GM10847 (cell line): ENCODE results near the gene KIF5A.

Source experiments
- POLR2A ChIP-seq: IDR thresholded peaks from 2 replicates; pipeline ENCODE4 v1.6.1; 2011; ENCODE audit not compliant: insufficient read length; ENCODE audit errors: extremely low read depth

KIF5A gene

DNA sequence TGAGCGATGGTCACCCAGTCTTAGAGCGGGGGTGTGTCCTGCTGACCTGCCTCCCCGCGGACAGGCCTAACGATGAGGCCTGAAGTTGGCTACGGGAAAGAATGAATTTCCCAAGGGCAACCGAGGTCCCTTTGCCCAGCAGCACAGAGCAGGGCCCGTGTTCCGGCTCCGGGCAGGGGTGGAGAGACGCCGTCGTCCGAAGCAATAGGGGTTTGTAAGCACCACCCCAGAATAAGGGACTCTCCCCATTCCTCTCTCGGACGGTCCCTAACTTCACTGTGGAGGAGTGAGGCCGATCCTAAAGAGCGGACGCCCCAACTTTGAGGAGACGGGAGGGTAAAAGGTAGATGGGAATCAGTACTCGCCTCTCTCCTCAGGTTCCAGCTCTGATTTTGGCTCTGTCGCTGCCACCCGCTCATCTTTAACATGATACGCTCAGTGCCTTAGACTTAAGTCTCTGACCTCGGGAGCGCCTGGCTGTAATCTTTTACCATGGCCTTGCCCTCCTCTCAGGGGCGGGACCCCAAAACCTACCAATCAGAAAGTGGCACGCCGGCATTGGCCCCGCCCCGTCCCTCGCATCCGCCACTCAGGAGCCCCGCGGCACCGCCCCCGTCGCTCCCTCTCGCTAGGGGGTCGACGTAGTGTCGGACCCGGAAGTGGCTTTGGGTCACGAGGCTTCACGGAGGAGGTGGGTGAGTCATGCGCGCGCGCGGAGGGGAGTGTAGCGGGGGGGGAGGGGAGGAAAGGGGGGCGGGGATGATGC, 29.6 kb upstream of the KIF5A start, which contains the start of gene DDIT3:
DDIT3 (minus strand) TSS at position 462 of the 766 bp plus-strand sequence. CDS start 3,108 bp downstream, outside the sequence.
- peak; percentile 98 for TF ChIP-seq POLR2A

DNA sequence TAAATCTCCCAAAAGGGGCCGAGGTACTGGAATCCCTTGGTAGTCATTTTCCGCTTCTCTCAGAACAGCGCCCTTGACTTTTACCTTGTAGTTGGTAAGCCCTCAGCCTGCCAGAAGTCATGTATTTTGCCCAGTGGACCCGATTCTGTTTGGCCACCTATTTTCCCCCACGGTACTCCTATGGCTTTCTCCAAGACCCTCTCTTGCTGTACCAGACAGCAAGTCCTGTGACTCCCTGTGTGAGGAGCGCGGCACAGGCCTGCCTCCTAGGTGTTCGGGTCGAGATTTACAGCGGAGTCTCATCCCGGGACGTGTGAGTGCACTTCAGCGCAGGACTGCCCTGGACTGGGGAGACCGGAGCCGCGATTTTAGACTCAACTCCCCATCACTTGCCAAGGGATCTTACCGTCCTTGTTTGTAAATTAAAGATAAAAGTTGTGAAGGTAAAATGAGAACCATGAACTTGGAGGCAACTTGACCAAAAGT, 28.3 kb upstream of the KIF5A start:
- no peak for TF ChIP-seq POLR2A

DNA sequence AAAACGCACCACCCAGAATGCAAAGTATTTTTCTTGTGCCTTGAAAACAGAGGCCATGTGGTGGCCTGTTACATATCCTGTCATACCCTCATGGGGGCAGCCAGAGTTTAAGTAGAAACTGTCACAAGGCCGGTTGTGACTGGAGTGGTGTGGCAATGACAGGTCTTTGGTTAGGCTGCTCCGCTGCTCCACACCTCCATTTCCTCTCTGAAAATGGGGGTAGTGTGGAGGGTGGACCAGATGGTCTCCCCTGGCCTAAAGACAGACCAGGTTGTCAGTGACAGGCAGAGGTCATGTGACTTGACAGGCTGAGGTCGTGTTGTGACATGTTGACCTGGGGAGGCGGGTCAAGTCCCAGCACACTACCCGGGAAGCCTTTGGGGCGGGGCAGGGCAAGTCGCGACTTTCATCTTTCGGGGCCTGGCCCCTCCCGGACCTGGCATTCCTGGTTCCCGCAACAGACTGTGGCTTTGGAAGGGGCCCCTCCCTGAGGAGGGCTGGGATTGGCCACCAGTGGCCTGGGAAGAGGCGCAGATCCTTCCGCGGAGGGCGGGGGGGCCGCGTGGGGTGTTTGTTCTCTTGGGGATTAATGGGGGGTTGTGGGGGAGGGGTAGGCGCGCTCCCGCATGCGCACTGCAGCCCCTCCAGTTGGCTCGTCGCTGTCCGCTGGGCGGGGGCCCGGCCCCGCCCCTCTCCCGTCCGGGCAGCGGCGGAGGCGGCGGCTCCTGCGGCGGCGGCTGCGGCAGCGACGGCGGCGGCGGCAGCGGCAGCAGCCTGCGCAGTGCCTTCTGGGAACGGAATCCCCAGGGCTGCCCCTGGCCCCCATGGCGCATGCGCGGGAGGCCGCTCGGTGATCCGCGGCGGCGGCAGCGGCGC, 27.6 kb upstream of the KIF5A start, which contains the start of gene MBD6:
MBD6 (plus strand) TSS at position 814 of the 876 bp plus-strand sequence. CDS start 1,480 bp downstream, outside the sequence.
- peak; percentile 31 for TF ChIP-seq POLR2A

DNA sequence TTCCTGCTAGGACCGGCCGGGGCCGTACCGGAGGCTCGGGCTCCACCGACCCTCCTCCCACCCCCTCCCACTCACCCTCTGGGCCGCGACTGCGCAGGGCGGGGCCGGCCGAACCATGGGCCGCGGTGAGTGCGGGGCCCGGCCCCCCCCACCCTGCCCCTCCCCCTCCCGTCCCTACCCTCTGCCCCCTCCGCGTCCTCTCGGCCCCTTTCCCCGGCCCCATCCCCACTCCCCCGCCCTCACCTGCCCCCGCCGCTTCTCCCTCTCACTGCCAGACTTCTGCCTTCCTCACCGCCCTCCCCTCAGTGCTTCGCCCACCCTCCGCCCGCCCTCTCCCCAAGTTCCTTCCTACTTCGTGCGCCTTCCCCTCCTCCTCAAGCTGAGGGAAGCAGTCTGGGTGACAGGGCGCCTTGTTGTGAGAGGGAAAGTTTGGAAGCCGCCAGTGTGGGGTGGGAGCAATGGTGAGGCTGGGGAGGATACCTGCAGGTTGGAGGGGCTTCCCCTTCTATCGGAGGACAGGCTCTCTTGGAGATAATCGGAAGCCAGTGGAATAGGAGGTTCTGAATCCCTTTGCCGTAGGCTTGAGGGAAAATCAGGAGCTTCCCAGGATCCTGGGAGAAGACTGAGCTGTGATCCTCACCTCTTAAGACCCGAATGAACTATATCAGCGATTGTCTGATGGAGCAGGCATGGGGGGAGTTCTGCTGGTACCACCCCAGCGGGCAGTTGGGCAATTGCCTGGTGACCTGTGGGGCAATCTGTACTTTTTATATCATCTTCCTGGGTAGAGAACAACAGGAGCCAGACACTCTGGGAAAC, 26.7 kb upstream of the KIF5A start:
- TF ChIP-seq POLR2A = no peak

DNA sequence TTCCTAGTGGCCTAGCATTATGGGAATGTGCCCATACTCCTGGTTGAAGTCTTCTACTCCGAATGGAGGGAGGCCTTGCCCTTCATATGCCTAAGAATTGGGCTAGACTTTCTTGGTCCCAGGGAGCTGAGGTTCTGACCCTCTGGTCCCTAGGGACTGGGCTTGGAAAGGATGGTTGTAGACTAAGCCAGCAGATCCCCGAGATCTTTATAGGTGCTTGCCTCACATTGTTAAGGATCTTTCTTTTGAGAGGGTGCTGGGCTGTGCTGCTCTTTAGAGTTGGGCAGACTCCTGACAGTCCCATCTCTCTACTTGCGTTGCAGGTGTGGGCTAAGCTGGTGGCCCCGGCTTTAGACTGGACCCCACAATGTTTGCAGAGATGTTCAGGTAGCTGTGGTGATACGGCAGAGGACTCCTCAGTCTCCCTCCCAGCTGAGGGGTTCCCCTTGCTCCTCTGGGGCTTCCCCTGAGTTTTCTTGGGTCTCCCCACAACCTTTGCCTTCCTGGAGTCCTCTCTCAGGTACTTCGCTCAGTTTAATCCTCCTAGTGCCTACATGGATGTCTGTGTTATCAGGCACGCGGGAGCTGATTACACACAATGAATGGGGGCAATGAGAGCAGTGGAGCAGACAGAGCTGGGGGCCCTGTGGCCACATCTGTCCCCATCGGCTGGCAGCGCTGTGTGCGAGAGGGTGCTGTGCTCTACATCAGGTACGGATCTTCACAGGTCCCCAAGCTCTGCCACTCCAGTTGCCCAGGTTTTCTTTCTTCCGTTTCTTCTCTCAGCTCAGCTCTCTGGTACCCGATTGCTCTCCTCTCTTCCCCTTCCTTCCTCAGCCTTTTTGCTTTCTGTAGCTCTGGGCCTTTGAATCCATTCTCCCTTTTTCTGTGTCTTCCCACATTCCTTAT, 25.9 kb upstream of the KIF5A start:
- no peak for TF ChIP-seq POLR2A

DNA sequence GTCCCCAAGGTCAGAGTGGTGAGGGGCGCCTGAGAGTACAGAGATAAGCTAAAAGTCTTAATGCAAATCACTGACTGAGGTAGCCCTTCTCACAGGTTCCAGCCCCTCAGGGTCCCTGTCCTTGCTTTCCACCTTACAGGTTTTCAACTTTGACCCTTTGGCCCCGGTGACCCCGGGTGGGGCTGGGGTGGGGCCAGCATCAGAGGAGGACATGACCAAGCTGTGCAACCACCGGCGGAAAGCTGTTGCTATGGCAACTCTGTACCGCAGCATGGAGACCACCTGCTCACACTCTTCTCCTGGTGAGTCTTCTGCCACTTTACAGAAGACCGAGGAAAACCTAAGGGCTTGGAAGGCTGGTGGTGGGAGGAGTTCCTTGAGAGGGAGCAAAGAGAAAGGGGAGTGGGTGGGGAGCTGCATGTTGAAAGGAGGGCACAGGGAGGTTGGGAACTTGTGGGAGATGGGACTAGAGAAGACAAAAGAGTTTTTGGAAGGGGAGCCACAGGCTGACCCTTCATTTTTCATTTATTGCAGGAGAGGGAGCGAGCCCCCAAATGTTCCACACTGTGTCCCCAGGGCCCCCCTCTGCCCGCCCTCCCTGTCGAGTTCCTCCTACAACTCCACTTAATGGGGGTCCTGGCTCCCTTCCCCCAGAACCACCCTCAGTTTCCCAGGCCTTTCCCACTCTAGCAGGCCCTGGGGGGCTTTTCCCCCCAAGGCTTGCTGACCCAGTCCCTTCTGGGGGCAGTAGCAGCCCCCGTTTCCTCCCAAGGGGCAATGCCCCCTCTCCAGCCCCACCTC, 24.8 kb upstream of the KIF5A start:
- TF ChIP-seq POLR2A = no peak

DNA sequence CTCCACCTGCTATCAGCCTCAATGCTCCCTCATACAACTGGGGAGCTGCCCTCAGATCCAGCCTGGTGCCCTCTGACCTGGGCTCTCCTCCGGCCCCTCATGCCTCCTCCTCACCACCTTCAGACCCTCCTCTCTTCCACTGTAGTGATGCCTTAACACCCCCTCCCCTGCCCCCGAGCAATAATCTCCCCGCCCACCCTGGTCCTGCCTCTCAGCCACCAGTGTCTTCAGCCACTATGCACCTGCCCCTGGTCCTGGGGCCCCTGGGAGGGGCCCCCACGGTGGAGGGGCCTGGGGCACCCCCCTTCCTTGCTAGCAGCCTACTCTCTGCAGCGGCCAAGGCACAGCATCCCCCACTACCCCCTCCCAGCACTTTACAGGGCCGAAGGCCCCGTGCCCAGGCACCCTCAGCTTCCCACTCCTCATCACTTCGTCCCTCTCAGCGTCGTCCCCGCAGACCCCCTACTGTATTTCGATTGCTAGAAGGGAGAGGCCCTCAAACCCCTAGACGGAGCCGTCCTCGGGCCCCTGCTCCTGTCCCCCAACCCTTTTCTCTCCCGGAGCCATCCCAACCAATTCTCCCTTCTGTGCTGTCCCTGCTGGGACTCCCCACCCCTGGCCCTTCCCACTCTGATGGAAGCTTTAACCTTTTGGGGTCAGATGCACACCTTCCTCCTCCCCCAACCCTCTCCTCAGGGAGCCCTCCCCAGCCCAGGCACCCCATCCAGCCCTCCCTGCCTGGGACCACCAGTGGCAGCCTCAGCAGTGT, 24.0 kb upstream of the KIF5A start:
- no peak for TF ChIP-seq POLR2A

DNA sequence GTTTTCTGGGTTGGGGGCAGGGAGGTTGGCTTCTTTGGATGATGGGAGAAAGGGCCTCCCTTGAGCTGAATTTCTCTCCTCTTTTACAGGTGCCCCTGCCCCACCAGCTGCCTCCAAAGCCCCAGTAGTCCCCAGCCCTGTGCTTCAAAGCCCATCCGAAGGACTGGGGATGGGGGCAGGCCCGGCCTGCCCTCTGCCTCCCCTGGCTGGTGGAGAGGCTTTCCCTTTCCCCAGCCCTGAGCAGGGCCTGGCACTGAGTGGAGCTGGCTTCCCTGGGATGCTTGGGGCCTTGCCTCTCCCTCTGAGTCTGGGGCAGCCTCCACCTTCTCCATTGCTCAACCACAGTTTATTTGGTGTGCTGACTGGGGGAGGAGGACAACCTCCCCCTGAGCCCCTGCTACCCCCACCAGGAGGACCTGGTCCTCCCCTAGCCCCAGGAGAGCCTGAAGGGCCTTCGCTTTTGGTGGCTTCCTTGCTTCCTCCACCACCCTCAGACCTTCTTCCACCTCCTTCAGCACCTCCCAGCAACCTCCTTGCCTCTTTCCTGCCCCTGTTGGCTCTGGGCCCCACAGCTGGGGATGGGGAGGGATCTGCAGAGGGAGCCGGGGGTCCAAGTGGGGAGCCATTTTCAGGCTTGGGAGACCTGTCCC, 23.2 kb upstream of the KIF5A start:
- no peak for TF ChIP-seq POLR2A

DNA sequence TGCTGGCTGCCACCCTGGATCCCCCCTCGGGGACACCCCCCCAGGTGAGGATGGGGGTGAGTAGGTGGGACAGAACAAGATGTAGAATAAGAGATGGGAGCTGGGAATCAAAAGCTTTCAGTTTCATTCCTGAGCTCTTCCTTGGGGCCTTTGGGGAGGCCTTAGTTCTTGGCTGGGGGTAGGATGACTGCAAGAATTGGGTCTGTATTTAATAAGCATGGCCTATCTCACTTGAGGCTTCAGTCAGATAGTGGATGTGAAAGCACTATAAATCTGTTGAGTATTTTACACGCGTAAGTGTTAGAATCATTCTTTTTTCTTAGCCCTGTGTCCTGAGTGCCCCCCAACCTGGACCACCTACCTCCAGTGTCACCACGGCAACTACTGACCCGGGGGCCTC, 22.7 kb upstream of the KIF5A start:
- TF ChIP-seq POLR2A = no peak

DNA sequence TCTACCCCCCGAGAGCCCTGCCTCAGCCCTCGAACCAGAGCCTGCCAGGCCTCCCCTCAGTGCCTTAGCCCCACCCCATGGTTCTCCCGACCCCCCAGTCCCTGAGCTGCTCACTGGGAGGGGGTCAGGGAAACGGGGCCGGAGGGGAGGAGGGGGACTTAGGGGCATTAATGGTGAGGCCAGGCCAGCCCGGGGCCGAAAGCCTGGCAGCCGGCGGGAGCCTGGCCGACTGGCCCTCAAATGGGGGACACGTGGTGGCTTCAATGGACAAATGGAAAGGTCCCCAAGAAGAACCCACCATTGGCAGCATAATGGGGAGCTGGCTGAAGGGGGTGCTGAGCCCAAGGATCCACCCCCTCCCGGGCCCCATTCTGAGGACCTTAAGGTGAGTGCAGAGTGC, 21.7 kb upstream of the KIF5A start:
- TF ChIP-seq POLR2A = no peak

DNA sequence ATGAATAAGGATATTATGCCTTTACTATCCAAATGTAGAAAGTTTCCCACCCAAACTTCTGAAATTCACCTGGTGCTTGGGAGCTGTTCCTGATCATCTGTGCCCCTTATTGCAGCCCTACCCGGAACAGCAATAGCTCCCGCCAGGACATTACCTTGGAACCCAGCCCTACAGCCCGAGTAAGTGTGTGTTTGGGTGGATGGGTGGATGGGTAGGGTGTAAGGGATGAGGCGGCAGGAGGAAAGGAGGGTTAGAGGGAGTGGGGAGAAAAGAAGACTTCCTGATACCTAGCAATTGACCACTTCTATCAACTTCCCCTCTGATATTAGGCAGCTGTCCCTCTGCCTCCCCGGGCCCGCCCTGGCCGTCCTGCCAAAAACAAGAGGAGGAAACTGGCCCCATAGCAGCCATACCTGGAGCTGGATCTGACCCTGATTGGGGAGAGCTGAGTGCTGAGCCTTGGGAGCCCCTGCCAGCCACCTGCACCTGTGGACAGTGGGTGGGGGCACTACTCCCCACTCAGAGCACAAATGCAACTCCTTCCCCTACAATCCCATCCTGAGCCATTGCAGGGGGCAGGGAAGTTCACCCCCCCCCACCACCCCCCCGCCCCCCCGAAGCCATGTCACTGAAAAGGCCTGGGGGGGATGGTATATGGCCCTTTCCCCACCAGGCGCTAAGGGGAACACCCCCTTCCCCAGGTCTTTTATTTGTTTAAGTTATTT, 20.9 kb upstream of the KIF5A start:
- no peak for TF ChIP-seq POLR2A

DNA sequence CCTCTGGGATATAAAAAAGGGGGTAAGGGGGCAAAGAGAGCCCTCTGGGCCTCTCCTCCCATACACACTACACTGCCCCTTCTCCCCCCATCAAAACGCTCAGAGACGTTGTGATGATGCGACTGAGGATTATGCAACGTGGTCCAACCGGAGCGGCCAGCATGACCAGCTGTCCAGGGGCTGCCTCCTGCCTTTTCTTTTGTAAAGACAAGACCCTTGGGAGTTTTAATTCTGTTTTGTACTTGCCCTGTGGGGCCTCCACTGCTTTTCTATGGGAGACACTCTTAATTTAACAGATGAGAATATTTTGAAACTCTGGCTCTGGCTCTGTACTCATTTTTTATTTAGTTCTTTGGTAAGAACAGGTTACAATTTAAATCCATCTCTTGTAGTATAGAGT, 20.0 kb upstream of the KIF5A start:
- no peak for TF ChIP-seq POLR2A
